HepG2 (cell line): ENCODE data around the gene GPR143. TPM values are rescaled to one million over a fixed set of nuclear protein-coding genes. Genes with fewer than 3 reads are reported as not detected.

ENCODE experiments used
- ATAC-seq: fragments of 200-7000 bp; cut with Tn5 transposase; 3 replicates; pipeline ENCODE4 v1.9.1; 2020; ENCODE audit warnings: mild to moderate bottlenecking, moderate library complexity
- BruUV-seq: library from RNA; stranded (reverse); fragments of 400-500 nt; replicated peaks from 2 replicates; lab custom pipeline; 2021; lab: Mats Ljungman, UMichigan
- CTCF ChIA-PET: fragments of 300-600 bp; formaldehyde crosslinking; extraction: SDS; loops from one replicate; lab custom pipeline; 2021; ENCODE audit warnings: low total read pairs, inconsistent platforms, low intra/inter-chr PET ratio; lab: Yijun Ruan, JAX
- POLR2A ChIA-PET: fragments of 350-600 bp; sonication (Branson Sonifier 250); formaldehyde crosslinking; loops from one replicate; lab custom pipeline; 2020; ENCODE audit warnings: antibody characterized with exemption, inconsistent platforms; lab: Yijun Ruan, JAX
- DNase-seq: peaks from one replicate; pipeline ENCODE4 v3.0.0-alpha.2; 2015; ENCODE audit warnings: low spot score
- FAIRE-seq: peaks from 3 replicates; lab custom pipeline; 2011; peaks lifted over from hg19 to GRCh38; lab: Jason Lieb, UNC
- H2AFZ ChIP-seq: one replicate; pipeline ENCODE4 v1.6.1; 2011; ENCODE audit warnings: low read length, inconsistent platforms
- H3K27ac ChIP-seq: fragments of 300-600 bp; 3 replicates; pipeline ENCODE4 v1.8.0; 2011; ENCODE audit warnings: mixed run types, mild to moderate bottlenecking, mixed read lengths, low read length, inconsistent platforms; ENCODE audit not compliant: insufficient read depth; ENCODE audit errors: extremely low read length
- H3K27me3 ChIP-seq, 2 experiments: fragments of 200-600 bp in 1 of 2; 2 replicates in 1 of 2; 3 replicates in 1 of 2; pipeline versions ENCODE4 v1.6.0 to v1.8.0; 2011; ENCODE audit warnings: low read length in 2 of 2, mild to moderate bottlenecking in 2 of 2, moderate library complexity in 2 of 2, inconsistent platforms in 1 of 2; ENCODE audit not compliant: insufficient read depth in 2 of 2, control insufficient read depth in 1 of 2
- H3K36me3 ChIP-seq, 2 experiments: fragments of 200-600 bp in 1 of 2; replicated peaks in 1 of 2; 2 replicates in 1 of 2; 3 replicates in 1 of 2; pipeline versions ENCODE4 v1.5.1 to v1.8.0; 2011; ENCODE audit warnings: low read length in 2 of 2, inconsistent platforms in 1 of 2; ENCODE audit not compliant: insufficient read depth in 2 of 2, control insufficient read depth in 1 of 2
- H3K4me1 ChIP-seq: 2 replicates; pipeline ENCODE4 v1.5.1; 2012; ENCODE audit warnings: low read length, inconsistent platforms; ENCODE audit not compliant: insufficient read depth
- H3K4me2 ChIP-seq: 2 replicates; pipeline ENCODE4 v1.6.0; 2011; ENCODE audit warnings: low read depth, low read length, inconsistent platforms
- H3K4me3 ChIP-seq, 3 experiments: fragments of 200-600 bp in 1 of 3; sonication (generic), shearing (Covaris generic) in 1 of 3; replicated peaks in 1 of 3; 2 replicates each; pipeline ENCODE4 v1.5.1; 2011 to 2016; ENCODE audit warnings: low read length in 3 of 3, inconsistent platforms in 2 of 3, low read depth in 2 of 3, mild to moderate bottlenecking in 2 of 3, control low read depth in 1 of 3, mixed read lengths in 1 of 3; ENCODE audit not compliant: insufficient read depth in 1 of 3
- H3K79me2 ChIP-seq: one replicate; pipeline ENCODE4 v1.6.1; 2011; ENCODE audit warnings: low read length, inconsistent platforms; ENCODE audit not compliant: insufficient read depth
- H3K9ac ChIP-seq: 2 replicates; pipeline ENCODE4 v1.6.0; 2011; ENCODE audit warnings: mild to moderate bottlenecking, low read depth, low read length, inconsistent platforms; ENCODE audit not compliant: insufficient read depth
- H3K9me3 ChIP-seq: 2 replicates; pipeline ENCODE4 v1.5.1; 2012; ENCODE audit warnings: mild to moderate bottlenecking, low read length
- H4K20me1 ChIP-seq: 2 replicates; pipeline ENCODE4 v1.6.0; 2011; ENCODE audit warnings: inconsistent platforms, mild to moderate bottlenecking, low read length, moderate library complexity; ENCODE audit not compliant: insufficient read depth
- BCLAF1 ChIP-seq: fragments of 450-650 bp; IDR thresholded peaks from 2 replicates; pipeline ENCODE4 v1.6.1; 2017; ENCODE audit warnings: mild to moderate bottlenecking
- PHB2 ChIP-seq: fragments of 450-650 bp; IDR thresholded peaks from 2 replicates; pipeline ENCODE4 v1.6.1; 2018; ENCODE audit not compliant: partially characterized antibody
- RXRB ChIP-seq: IDR thresholded peaks from 2 replicates; pipeline ENCODE4 v1.6.1; 2016; ENCODE audit warnings: borderline replicate concordance, missing genetic modification reagents, missing compliant biosample characterization
- SKI ChIP-seq: fragments of 450-650 bp; IDR thresholded peaks from one replicate; pipeline ENCODE4 v1.6.1; 2018; ENCODE audit warnings: mild to moderate bottlenecking; ENCODE audit not compliant: partially characterized antibody
- TRAFD1 ChIP-seq: sonication (generic); formaldehyde crosslinking; IDR thresholded peaks from 2 replicates; pipeline ENCODE4 v1.5.1; 2020; ENCODE audit warnings: missing genetic modification reagents, mild to moderate bottlenecking, borderline replicate concordance
- ZKSCAN5 ChIP-seq: sonication (generic); formaldehyde crosslinking; IDR thresholded peaks from 2 replicates; pipeline ENCODE4 v1.5.1; 2020; ENCODE audit warnings: mild to moderate bottlenecking, missing genetic modification reagents
- ZNF513 ChIP-seq: sonication (generic); formaldehyde crosslinking; conservative IDR thresholded peaks from 2 replicates; pipeline ENCODE4 v1.5.0; 2020; ENCODE audit warnings: missing genetic modification reagents
- ZNF646 ChIP-seq: sonication (generic); formaldehyde crosslinking; IDR thresholded peaks from 2 replicates; pipeline ENCODE4 v1.9.0; 2021; ENCODE audit warnings: mild to moderate bottlenecking, missing genetic modification reagents
- WGBS: methylation state at CpG from one replicate; pipeline ENCODE4 v1.1.6; 2017; ENCODE audit warnings: low lambda C conversion rate; 5-methylcytosine and 5-hydroxymethylcytosine counted together
- in situ Hi-C: cut with HindIII; loops from 2 replicates; pipeline ENCODE4 v1.10.0; 2017; ENCODE audit warnings: low pct_unique_long_range_greater_than_20kb; ENCODE audit not compliant: extremely low pct_ligation_motif_present
- intact Hi-C: fragments of 100-400 bp; cut with micrococcal nuclease; formaldehyde crosslinking; loops from one replicate; pipeline ENCODE4 v1.10.0; 2022; ENCODE audit not compliant: unreplicated experiment
- polyA plus RNA-seq, 8 experiments: library from polyadenylated mRNA; depleted of rRNA in 3 of 8; stranded (reverse) in 7 of 8; unstranded in 1 of 8; fragments of >200 nt; fragmentation: Illumina TruSeq in 4 of 8; extraction: Trizol in 4 of 8; gene quantifications; 2 replicates each; pipeline versions ENCODE4 v1.2.1 to v1.2.3, GENCODE V29; 2011 to 2016; ENCODE audit warnings: low read depth in 4 of 8, missing spikeins in 1 of 8, mixed read lengths in 1 of 8; ENCODE audit not compliant: insufficient read depth in 1 of 8
- total RNA-seq, 5 experiments: library from RNA; depleted of rRNA; stranded (reverse); fragments of >200 nt; fragmentation: Illumina TruSeq; extraction: Trizol; gene quantifications; 2 replicates each; pipeline ENCODE4 v1.2.3, GENCODE V29; 2016; ENCODE audit warnings: low read depth in 1 of 5

GPR143 gene
- total and polyA plus RNA-seq, 2 of the 13 experiments (the other 11 are each of a cell fraction or from before 2014, with no cell fraction given) = 0.30 to 0.89 TPM

GRCh38 chrX:9693307-9694001 lies 72.2 kb downstream of the GPR143 start:
- ChIA-PET CTCF (no interaction called here), POLR2A (no interaction called here)
- no TSS peak for BruUV-seq
- H3K4me2 ChIP-seq = no peak overlapping the region
- in situ Hi-C loops (no loop called here), intact Hi-C loops (no loop called here)
- DNase-seq = no peak
- no peaks in the 10 kb centered on the region for H3K27me3 ChIP-seq
- no peaks in the 10 kb centered on the region for H4K20me1 ChIP-seq
- no peak overlapping the region for H3K4me3 ChIP-seq
- H3K9ac ChIP-seq = no peak overlapping the region
- no peak overlapping the region for H2AFZ ChIP-seq
- 96% methylated on average over 10 of the region's 12 CpGs for WGBS
- H3K27ac ChIP-seq = no peak overlapping the region
- ATAC-seq = no peak
- no peak for TF ChIP-seq PHB2
- no peak for TF ChIP-seq BCLAF1
- TF ChIP-seq ZNF513 (CRISPR knock-in tag) = no peak
- TF ChIP-seq SKI = no peak
- TF ChIP-seq ZNF646 (CRISPR knock-in tag) = no peak
- no peak for TF ChIP-seq ZKSCAN5 (CRISPR knock-in tag)
- TF ChIP-seq TRAFD1 (CRISPR knock-in tag) = no peak
- TF ChIP-seq RXRB (CRISPR knock-in tag) = no peak
- peaks cover 5 to 41% of the 10 kb centered on the region in 2 experiments; a peak in 4 of 5 replicates for H3K36me3 ChIP-seq
- H3K79me2 ChIP-seq = no peaks in the 10 kb centered on the region
- H3K9me3 ChIP-seq = no peaks in the 10 kb centered on the region
- H3K4me1 ChIP-seq = no peaks in the 10 kb centered on the region
- no peak for FAIRE-seq
